Gastroesophageal sphincter (tissue), 4 donors: Measurements from ENCODE around the gene KPTN. TPM values are rescaled to one million over a fixed set of nuclear protein-coding genes. Genes with fewer than 3 reads are reported as not detected.

Experiments used
- ATAC-seq: fragments of 150-250 bp; one replicate; pipeline ENCODE4 v1.9.1; 2016; ENCODE audit warnings: mild to moderate bottlenecking, moderate library complexity
- H3K27ac ChIP-seq, 4 donors: fragments of 200-600 bp; sonication (generic) in 3 of 4; 1 replicate in 3 of 4; 2 replicates in 1 of 4; pipeline ENCODE4 v1.5.1; 2016 to 2019
- H3K27me3 ChIP-seq: fragments of 200-600 bp; sonication (generic); one replicate; pipeline ENCODE4 v1.5.1; 2019
- H3K36me3 ChIP-seq, 2 donors: fragments of 200-600 bp; sonication (generic); one replicate each; pipeline ENCODE4 v1.5.1; 2019; ENCODE audit warnings: control low read depth in 1 of 2
- H3K4me1 ChIP-seq, 3 donors: fragments of 200-600 bp; sonication (generic); 1 replicate in 2 of 3; 2 replicates in 1 of 3; pipeline ENCODE4 v1.5.1; 2016 to 2019; ENCODE audit warnings: control low read depth in 2 of 3
- H3K4me3 ChIP-seq, 2 donors: fragments of 200-600 bp; sonication (generic); one replicate each; pipeline ENCODE4 v1.5.1; 2019; ENCODE audit warnings: mild to moderate bottlenecking in 1 of 2, moderate library complexity in 1 of 2
- H3K9me3 ChIP-seq, 3 donors: fragments of 200-600 bp; sonication (generic); one replicate each; pipeline ENCODE4 v1.5.1; 2017 to 2019; ENCODE audit warnings: control low read depth in 2 of 3
- EP300 ChIP-seq: sonication (generic); formaldehyde crosslinking; IDR thresholded peaks from one replicate; pipeline ENCODE4 v1.6.1; 2017; ENCODE audit warnings: antibody characterized with exemption, mild to moderate bottlenecking
- POLR2A ChIP-seq, 2 donors: fragments of 450-650 bp; IDR thresholded peaks; one replicate each; pipeline ENCODE4 v1.6.1; 2017; ENCODE audit warnings: antibody characterized with exemption in 2 of 2, mild to moderate bottlenecking in 2 of 2, moderate library complexity in 1 of 2
- POLR2AphosphoS5 ChIP-seq: sonication (generic); formaldehyde crosslinking; IDR thresholded peaks from one replicate; pipeline ENCODE4 v1.6.1; 2017; ENCODE audit warnings: antibody characterized with exemption
- WGBS, 2 donors: methylation state at CpG; one replicate each; pipeline ENCODE4 v1.1.5; 2018; ENCODE audit warnings: low coverage in 1 of 2; 5-methylcytosine and 5-hydroxymethylcytosine counted together
- total RNA-seq, 4 donors: library from RNA; depleted of rRNA; stranded (reverse); fragments of >200 nt; gene quantifications; one replicate each; pipeline ENCODE4 v1.1.0, GENCODE V29; 2016
- TF ChIP-seq, protein P1 (sequence below), 4 experiments: fragments of 200-600 bp in 2 of 4; fragments of 450-650 bp in 2 of 4; sonication (generic) in 1 of 4; IDR thresholded peaks; one replicate each; pipeline ENCODE4 v1.5.1; 2017 to 2019; ENCODE audit warnings: antibody characterized with exemption in 4 of 4, mild to moderate bottlenecking in 2 of 4, moderate library complexity in 2 of 4

KPTN gene
- total RNA-seq, 4 donors from 2014 or later, result 2.4 to 4.3 (median 3.4) TPM

DNA sequence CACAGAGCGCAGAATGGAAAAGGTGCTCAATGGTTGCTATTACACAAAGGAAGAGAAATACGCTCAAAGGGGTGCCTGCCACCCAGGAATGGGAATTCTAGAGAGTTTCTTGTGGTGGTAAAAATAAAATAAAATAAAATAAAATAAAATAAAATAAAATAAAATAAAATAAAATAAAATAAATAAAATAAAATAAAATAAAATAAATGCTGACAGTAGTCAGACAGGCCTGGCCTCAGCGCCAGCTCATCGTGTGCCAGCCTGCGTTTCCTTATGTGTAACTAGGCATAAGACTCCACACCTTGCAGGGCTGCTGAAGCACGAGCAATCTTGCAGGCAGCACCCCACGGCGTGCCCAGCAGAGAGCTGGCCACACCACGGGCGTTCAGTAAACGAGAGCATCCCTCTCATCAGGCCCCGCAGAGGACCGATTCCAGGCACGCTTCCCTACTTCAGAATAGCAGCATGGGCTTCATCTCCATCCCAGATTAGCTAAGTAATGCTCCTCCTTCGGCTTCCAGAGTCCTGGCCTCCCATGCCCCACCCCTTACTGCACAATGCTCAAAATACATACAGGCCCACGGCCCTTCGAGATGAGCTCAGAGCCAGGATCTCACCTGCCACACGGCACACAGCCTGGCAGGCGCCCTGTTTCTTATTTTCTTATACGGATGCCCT lies 25.3 kb upstream of the KPTN start:
- Histone ChIP-seq H3K4me1 (peaks cover 7 to 84% (median 63%) of the 10 kb centered on the region in 3 donors), H3K27ac (peak overlapping the region in 3 of 4 donors; percentile 80 to 99 (median 98)), H3K27me3 (no peaks in the 10 kb centered on the region), H3K9me3 (no peaks in the 10 kb centered on the region), H3K36me3 (peaks cover 0 to 17% of the 10 kb centered on the region in 2 donors), H3K4me3 (no peak overlapping the region)
- TF ChIP-seq, protein P1, sequence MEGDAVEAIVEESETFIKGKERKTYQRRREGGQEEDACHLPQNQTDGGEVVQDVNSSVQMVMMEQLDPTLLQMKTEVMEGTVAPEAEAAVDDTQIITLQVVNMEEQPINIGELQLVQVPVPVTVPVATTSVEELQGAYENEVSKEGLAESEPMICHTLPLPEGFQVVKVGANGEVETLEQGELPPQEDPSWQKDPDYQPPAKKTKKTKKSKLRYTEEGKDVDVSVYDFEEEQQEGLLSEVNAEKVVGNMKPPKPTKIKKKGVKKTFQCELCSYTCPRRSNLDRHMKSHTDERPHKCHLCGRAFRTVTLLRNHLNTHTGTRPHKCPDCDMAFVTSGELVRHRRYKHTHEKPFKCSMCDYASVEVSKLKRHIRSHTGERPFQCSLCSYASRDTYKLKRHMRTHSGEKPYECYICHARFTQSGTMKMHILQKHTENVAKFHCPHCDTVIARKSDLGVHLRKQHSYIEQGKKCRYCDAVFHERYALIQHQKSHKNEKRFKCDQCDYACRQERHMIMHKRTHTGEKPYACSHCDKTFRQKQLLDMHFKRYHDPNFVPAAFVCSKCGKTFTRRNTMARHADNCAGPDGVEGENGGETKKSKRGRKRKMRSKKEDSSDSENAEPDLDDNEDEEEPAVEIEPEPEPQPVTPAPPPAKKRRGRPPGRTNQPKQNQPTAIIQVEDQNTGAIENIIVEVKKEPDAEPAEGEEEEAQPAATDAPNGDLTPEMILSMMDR (IDR thresholded peaks at IDR 0.05), result no peak
- TF ChIP-seq POLR2AphosphoS5 (no peak), EP300 (no peak), POLR2A (IDR thresholded peaks at IDR 0.05) (no peak)
- ATAC-seq, result no peak
- WGBS, 2 donors, result 78 to 85% methylated on average over 4 to 16 of the region's 20 CpGs

DNA sequence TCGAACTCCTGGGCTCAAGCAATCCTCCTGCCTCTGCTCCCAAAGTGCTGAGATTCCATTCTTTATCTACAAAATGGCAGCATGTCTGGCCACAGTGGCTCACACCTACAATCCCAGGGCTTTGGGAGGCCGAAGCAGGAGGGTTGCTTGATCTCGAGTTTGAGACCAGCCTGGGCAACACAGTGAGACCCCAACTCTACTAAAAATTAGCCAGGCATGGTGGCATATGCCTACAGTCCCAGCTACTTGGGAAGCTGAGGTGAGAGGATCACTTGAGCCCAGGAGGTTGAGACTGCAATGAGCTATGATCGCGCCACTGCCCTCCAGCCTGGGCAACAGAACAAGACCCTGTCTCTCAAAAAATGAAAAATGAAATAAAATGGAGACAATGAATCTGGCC lies 24.7 kb upstream of the KPTN start:
- ATAC-seq, result no peak
- H3K36me3 ChIP-seq, result peaks cover 0 to 21% of the 10 kb centered on the region in 2 donors
- TF ChIP-seq EP300 (no peak), POLR2A (IDR thresholded peaks at IDR 0.05) (no peak), POLR2AphosphoS5 (no peak)
- TF ChIP-seq, protein P1 (IDR thresholded peaks at IDR 0.05), result no peak
- 83 to 93% methylated on average over 2 of the region's 5 CpGs for WGBS, 2 donors
- peaks cover 7 to 79% (median 63%) of the 10 kb centered on the region in 3 donors for H3K4me1 ChIP-seq
- peak overlapping the region in 3 of 4 donors; percentile 38 to 99 (median 59) for H3K27ac ChIP-seq
- no peak overlapping the region for H3K4me3 ChIP-seq
- H3K27me3 ChIP-seq, result no peaks in the 10 kb centered on the region
- no peaks in the 10 kb centered on the region for H3K9me3 ChIP-seq

DNA sequence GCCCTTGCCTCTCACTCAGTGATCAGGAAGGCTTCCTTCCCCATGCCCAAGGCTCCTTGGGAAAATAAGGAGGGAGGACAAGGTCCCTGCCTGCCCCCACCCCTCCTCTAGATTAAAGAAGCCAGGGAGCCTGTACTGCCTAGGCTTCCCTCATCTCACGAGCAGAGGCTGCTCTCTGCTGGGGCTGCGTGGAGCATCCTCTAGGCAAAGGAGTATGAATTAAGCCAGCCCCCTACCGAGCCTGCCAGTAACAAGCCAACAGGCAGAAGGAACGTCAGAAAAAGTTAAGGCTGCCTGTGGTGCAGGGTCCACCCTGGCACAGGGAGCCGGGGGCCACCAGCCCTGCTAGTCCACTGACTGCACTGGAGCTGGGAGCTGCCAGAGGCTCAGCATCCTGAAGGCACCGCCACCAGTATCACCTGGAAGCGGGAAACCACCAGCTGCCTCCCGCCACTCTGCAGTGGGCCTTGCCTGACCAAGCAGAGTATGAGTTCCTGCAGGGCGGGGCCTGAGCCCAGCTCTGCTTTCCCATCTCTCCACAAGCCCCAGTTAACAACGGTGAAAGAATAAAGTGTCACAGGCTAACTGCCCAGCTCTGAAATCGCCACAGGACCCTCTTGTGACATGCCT lies 24.0 kb upstream of the KPTN start:
- peak overlapping the region in 3 of 4 donors; percentile 38 to 99 (median 59) for H3K27ac ChIP-seq
- H3K36me3 ChIP-seq, result peaks cover 0 to 28% of the 10 kb centered on the region in 2 donors
- WGBS, 2 donors, result 100% methylated on average over 1 of the region's 11 CpGs; no CpG with 5 or more reads in 1 of the 2 donors
- no peaks in the 10 kb centered on the region for H3K27me3 ChIP-seq
- no peak overlapping the region for H3K4me3 ChIP-seq
- H3K4me1 ChIP-seq, result peaks cover 7 to 72% (median 57%) of the 10 kb centered on the region in 3 donors
- no peak for ATAC-seq
- no peaks in the 10 kb centered on the region for H3K9me3 ChIP-seq
- TF ChIP-seq POLR2A (IDR thresholded peaks at IDR 0.05) (no peak), EP300 (no peak), POLR2AphosphoS5 (no peak)
- TF ChIP-seq, protein P1 (IDR thresholded peaks at IDR 0.05), result no peak

DNA sequence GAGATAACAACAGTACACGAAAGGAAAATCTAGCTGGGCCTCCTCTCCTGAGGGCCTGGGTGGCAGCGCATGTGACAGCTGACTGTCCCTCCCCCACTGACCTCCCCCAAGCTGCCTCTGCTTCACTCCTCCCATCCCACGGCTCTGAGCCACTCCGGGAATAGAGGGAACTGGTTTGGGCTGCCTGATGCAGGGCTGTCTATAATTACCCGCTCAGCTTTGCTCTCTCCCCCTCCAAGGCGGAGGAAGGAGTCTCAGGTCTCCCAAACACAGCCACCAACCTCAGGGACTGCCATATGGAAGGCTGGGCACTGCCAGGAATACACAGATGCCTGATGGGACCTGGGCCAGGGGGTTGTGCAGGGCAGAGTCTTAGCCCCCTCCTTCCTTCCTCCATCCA lies 23.0 kb upstream of the KPTN start:
- peaks cover 0 to 38% of the 10 kb centered on the region in 2 donors for H3K36me3 ChIP-seq
- no peaks in the 10 kb centered on the region for H3K9me3 ChIP-seq
- WGBS, 2 donors, result 40 to 50% methylated on average over 1 of the region's 6 CpGs
- H3K4me1 ChIP-seq, result peaks cover 2 to 62% (median 48%) of the 10 kb centered on the region in 3 donors
- TF ChIP-seq, protein P1 (IDR thresholded peaks at IDR 0.05), result no peak
- TF ChIP-seq EP300 (no peak), POLR2A (IDR thresholded peaks at IDR 0.05) (no peak), POLR2AphosphoS5 (no peak)
- no peak overlapping the region for H3K4me3 ChIP-seq
- peak overlapping the region in 3 of 4 donors; percentile 38 to 99 (median 59) for H3K27ac ChIP-seq
- ATAC-seq, result no peak
- H3K27me3 ChIP-seq, result no peaks in the 10 kb centered on the region
